KOPT-K1 (cell line): ENCODE data around the gene CHAF1B.

Experiments used
- H3K27ac ChIP-seq: fragments of 200-600 bp; sonication (generic); 2 replicates; pipeline ENCODE4 v1.5.1; 2016; ENCODE audit warnings: antibody characterized with exemption, mild to moderate bottlenecking, low read depth, low read length; ENCODE audit not compliant: poor library complexity, severe bottlenecking
- H3K36me3 ChIP-seq: fragments of 200-600 bp; sonication (generic); 2 replicates; pipeline ENCODE4 v1.5.1; 2017; ENCODE audit warnings: antibody characterized with exemption, mild to moderate bottlenecking, low read length, moderate library complexity; ENCODE audit not compliant: insufficient read depth
- H3K9me3 ChIP-seq: fragments of 200-600 bp; sonication (generic); 2 replicates; pipeline ENCODE4 v1.5.1; 2017; ENCODE audit warnings: antibody characterized with exemption, low read length, mild to moderate bottlenecking; ENCODE audit not compliant: insufficient read depth, poor library complexity, severe bottlenecking

CHAF1B gene

GRCh38 chr21:36454706-36455105 lies 69.5 kb downstream of the CHAF1B start:
- no peak overlapping the region for H3K27ac ChIP-seq
- H3K9me3 ChIP-seq, result no peaks in the 10 kb centered on the region
- no peaks in the 10 kb centered on the region for H3K36me3 ChIP-seq

GRCh38 chr21:36456729-36457414 lies 71.7 kb downstream of the CHAF1B start:
- Histone ChIP-seq H3K36me3 (no peaks in the 10 kb centered on the region), H3K27ac (no peak overlapping the region), H3K9me3 (no peaks in the 10 kb centered on the region)

GRCh38 chr21:36459098-36459497 lies 73.9 kb downstream of the CHAF1B start:
- no peaks in the 10 kb centered on the region for H3K9me3 ChIP-seq
- no peaks in the 10 kb centered on the region for H3K36me3 ChIP-seq
- H3K27ac ChIP-seq, result no peak overlapping the region

GRCh38 chr21:36460866-36461265 lies 75.7 kb downstream of the CHAF1B start:
- no peak overlapping the region for H3K27ac ChIP-seq
- no peaks in the 10 kb centered on the region for H3K36me3 ChIP-seq
- H3K9me3 ChIP-seq, result no peaks in the 10 kb centered on the region

GRCh38 chr21:36461277-36461917 lies 76.2 kb downstream of the CHAF1B start:
- H3K36me3 ChIP-seq, result no peaks in the 10 kb centered on the region
- H3K9me3 ChIP-seq, result no peaks in the 10 kb centered on the region
- no peak overlapping the region for H3K27ac ChIP-seq

- H3K9me3 ChIP-seq, result no peaks in the 10 kb centered on the region
These were observed 76.8 kb downstream of the CHAF1B start for GRCh38 chr21:36461918-36462486.

GRCh38 chr21:36463204-36463603 lies 78.0 kb downstream of the CHAF1B start:
- Histone ChIP-seq H3K36me3 (no peaks in the 10 kb centered on the region), H3K27ac (no peak overlapping the region), H3K9me3 (no peaks in the 10 kb centered on the region)

More at GRCh38 chr21:36461918-36462486, 76.8 kb downstream of the CHAF1B start:
- Histone ChIP-seq H3K27ac (no peak overlapping the region), H3K36me3 (no peaks in the 10 kb centered on the region)

- no peaks in the 10 kb centered on the region for H3K9me3 ChIP-seq
- no peak overlapping the region for H3K27ac ChIP-seq
- H3K36me3 ChIP-seq, result no peaks in the 10 kb centered on the region
These were observed 78.8 kb downstream of the CHAF1B start for GRCh38 chr21:36463991-36464390.

- no peaks in the 10 kb centered on the region for H3K36me3 ChIP-seq
- no peak overlapping the region for H3K27ac ChIP-seq
- H3K9me3 ChIP-seq, result no peaks in the 10 kb centered on the region
These were observed 79.4 kb downstream of the CHAF1B start for GRCh38 chr21:36464590-36464989.

GRCh38 chr21:36465478-36465877 lies 80.3 kb downstream of the CHAF1B start:
- H3K27ac ChIP-seq, result no peak overlapping the region
- H3K36me3 ChIP-seq, result no peaks in the 10 kb centered on the region
- H3K9me3 ChIP-seq, result no peaks in the 10 kb centered on the region

GRCh38 chr21:36466061-36466511 lies 80.9 kb downstream of the CHAF1B start:
- Histone ChIP-seq H3K36me3 (no peaks in the 10 kb centered on the region), H3K27ac (no peak overlapping the region), H3K9me3 (no peaks in the 10 kb centered on the region)
